ENCODE data around the gene PUS10.
"Not testable (repeated sequence)": the region's sequence is repeated elsewhere in the genome, so short reads cannot be mapped to it uniquely, and the experiment has no call there.

The PUS10 gene

GRCh38 chr2:61017556-61018317 is at the start of gene PUS10, which contains the start of gene PEX13:
Gene PUS10, minus strand, starts transcription at chr2:61018255. Its CDS starts 6,365 bp downstream, at chr2:61011890.
Gene PEX13, plus strand, starts transcription at chr2:61017720. Its CDS starts 40 bp downstream, at chr2:61017760.
- DNase-seq (ENCODE audit: low read depth) = peak; percentile 22

DNA sequence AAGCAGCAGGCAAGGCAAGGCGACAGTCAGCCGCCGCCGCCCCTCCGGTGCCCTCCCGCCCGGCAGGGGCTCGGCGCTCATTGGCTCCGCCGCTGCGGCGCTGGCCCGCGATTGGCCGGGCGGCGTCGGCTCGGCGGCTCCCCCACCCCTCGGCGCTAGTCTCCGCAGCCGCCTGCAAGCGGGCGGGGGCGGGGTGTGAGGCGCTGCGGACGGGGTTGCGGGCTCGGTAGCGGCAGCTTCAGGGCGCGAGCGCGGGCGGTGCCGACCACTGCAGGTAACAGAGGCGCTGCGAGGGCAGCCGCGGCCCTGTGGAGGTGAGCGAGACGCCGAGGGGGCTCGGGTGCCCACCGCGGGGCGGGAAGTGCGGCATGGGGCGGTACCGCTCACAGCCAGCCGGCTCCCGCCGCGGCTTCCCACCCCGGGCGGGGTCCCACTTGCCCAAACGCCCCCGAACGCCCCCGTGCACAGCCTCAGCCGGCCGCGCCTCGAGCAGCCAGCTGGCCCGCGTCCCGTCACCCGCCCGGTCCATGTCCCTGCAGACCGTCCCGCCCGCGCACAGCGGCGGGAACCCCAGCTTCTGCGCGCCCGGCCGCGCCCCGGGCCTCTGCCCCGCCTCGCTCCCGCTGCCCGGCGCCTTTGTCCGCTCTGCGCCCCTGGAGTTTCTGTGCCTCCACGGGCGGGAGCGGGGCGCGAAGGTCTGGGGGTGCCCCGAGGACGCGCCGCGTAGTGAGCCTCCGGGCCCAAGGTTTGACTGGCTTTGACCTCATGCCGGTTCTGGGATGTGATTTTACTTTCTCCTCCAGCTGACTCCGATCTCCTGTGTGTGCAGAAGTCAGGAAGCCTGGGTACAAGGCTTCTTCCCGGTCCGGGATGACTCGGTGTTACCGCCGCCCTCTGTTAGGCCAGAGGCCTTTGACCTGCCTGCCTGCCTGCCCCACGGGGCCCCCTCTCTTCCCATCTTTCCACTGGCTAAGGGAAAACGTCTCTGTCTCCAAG is 48.0 kb upstream of the PUS10 start, which contains the start of gene SANBR:
SANBR (plus strand) TSS at position 158 of the 996 bp plus-strand sequence. CDS start 4,480 bp downstream, outside the sequence.
- DNase-seq (ENCODE audit: low read depth) = peak; percentile 39

DNA sequence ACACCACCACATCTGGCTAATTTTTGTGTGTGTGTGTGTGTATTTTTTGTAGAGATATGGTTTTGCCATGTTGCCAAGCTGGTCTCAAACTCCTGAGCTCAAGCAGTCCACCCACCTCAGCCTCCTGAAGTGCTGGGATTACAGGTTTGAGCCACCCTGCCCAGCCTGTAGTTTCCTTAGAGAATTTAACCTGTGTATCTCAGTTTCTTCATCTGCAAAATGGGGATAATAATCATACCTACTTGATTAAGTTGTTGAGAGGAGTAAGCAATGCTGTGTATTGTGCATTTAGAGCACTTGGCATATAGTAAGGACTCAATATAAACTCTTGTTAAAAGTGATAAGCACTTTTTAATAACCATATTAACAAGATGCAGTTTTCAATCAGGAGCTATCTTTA is 41.3 kb upstream of the PUS10 start:
- no peak for DNase-seq (ENCODE audit: low read depth)

GRCh38 chr2:61057562-61057961 is 39.5 kb upstream of the PUS10 start:
- DNase-seq (ENCODE audit: low read depth) = no peak

- DNase-seq (ENCODE audit: low read depth) = no peak
These were observed 37.5 kb upstream of the PUS10 start for GRCh38 chr2:61055557-61055956.

GRCh38 chr2:61045999-61046398 is 27.9 kb upstream of the PUS10 start:
- no peak for DNase-seq (ENCODE audit: low read depth)

DNA sequence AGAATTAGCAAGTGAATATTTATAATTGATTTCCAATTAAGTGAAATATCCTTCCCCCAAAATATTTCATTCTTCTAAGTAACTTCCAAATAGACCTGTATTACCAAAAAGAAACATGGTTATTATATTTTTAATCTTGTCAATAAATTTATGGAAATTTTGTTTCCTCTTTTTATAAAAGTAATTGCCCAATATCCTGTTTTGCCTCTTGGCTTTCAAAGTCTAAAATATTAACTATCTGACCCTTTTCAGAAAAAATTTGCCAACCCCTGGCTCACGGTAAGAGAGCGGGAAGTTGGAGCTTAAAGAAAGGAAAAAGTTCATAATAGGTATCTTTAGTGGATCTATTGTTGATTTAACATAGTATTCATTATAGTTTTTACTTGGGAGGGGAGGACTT is 27.2 kb upstream of the PUS10 start:
- DNase-seq (ENCODE audit: low read depth) = no peak

DNA sequence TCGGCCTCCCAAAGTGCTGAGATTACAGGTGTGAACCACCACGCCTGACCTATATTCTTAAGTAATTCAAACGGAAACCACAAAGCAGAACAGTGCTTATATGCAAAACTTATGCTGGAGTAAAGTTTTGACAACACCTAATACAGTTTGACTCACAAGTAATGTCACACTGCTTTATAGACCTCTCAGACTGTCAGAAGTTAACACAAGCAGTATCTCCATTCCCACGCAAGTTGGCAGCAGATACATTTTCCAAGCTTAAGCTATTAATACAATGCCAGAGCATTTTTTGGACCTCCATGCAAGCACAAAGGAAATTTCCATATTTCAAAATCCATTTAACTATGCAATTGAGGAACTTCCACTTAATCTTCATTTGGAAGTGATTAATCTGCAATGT is 26.6 kb upstream of the PUS10 start:
- no peak for DNase-seq (ENCODE audit: low read depth)

GRCh38 chr2:61042807-61043206 is 24.8 kb upstream of the PUS10 start:
- no peak for DNase-seq (ENCODE audit: low read depth)

- DNase-seq (ENCODE audit: low read depth) = not testable (repeated sequence)
These were observed 18.6 kb upstream of the PUS10 start for GRCh38 chr2:61036643-61037042.

- not testable (repeated sequence) for DNase-seq (ENCODE audit: low read depth)
These were observed 16.5 kb upstream of the PUS10 start for GRCh38 chr2:61034592-61034991.

- no peak for DNase-seq (ENCODE audit: low read depth)
These were observed 11.5 kb upstream of the PUS10 start for GRCh38 chr2:61029533-61029932.

DNA sequence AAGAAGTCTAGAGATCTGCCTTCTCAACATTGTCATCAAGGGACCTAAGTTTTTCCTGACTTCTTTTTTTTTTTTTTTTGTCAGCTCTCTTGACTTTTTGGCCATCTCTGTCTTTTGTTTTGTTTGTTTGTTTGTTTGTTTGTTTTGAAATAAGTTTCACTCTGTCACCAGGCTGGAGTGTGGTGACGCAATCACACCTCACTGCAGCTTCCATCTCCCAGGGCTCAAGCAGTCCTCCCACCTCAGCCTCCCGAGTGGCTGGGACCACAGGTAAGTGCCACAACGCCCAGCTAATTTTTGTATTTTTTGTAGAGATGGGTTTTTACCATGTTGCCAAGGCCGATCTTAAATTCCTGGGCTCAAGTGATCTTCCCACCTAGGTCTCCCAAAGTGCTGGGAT is 5.6 kb upstream of the PUS10 start:
- no peak for DNase-seq (ENCODE audit: low read depth)

DNA sequence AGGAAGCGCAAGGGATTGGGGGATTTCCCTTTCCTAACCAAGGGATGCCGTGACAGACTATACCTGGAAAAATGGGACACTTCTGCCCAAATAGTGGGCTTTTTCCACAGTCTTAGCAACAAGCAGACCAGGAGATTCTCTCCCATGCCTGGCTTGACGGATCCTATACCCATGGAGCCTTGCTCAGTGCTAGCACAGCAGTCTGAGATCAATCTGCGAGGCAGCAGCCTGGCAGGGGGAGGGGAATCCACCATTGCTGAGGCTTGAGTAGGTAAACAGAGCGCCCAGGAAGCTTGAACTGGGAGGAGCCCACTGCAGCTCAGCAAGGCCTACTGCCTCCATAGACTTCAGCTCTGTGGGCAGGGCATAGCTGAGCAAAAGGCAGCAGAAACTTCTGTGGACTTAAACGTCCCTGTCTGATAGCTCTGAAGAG is 3.2 kb upstream of the PUS10 start:
- no peak for DNase-seq (ENCODE audit: low read depth)

DNA sequence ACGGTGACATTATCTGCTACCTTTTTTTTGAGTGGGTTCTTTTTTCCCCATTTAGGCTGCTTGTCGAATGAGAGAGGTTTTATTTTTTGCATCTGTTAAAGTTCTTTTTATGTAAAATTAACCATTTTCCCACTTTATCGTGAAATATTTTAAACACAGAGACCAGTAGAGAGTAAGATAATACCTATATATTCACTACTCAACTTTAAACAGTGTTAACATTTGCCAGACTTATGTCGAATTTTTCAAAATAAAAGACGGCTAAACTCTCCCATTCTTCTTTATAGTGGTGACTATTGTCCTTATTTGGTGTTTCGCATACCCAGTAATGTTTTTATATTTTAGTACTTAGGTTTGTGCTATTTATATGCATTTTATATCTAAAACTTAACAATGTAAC is 743 bp upstream of the PUS10 start:
- DNase-seq (ENCODE audit: low read depth) = no peak

DNA sequence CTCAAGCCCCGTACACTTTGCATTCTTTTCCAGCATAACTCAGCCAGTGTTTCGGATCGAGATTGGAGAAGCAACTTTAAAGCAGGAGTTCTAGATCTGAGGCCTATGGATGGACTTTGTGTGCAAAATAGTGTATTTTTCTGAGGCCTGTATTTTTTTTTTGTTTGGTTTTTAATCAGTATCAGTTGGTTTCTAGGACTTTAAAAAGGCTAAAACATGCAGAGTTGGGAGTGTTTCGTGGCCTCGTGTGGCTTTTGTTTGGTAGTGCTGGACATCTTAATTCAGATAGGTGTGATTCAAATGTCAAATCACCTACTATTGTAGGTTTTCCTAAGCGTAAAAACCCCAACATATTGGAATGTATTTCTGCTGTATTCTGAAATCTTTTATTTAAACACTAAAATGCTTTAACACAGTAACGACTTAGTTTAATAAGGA is 282 bp upstream of the PUS10 start:
- DNase-seq (ENCODE audit: low read depth) = no peak

DNA sequence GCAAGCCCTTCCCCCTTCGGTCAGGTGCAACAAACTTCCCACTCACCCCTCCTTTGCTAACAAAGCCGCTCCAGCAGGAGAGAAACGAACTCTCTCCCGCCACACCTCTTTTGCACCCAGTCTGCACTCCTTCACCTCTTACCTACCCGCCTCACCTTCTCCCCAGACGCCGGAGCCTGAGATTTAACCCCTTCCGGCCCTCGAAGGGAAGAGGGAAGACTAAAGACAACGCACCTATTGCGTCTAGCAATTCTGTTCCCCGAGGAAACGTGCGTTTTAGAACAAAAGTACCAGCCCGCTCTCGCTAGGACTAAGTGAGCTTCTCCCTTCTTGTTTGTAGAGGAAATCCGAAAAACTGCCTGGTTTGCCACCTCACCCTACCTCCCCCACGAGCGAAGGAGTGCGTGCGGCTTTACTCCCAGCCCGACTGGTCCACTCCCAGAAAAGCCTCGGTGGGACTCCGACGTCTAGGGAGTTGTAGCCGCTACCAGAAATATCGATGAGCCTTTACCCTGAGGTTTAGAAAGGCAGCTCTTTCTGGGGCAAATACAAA is 976 bp downstream of the PUS10 start:
- peak; percentile 24 for DNase-seq (ENCODE audit: low read depth)

GRCh38 chr2:61016392-61017002 is 1.6 kb downstream of the PUS10 start:
- no peak for DNase-seq (ENCODE audit: low read depth)

- DNase-seq (ENCODE audit: low read depth) = no peak
These were observed 2.1 kb downstream of the PUS10 start for GRCh38 chr2:61015976-61016375.

DNA sequence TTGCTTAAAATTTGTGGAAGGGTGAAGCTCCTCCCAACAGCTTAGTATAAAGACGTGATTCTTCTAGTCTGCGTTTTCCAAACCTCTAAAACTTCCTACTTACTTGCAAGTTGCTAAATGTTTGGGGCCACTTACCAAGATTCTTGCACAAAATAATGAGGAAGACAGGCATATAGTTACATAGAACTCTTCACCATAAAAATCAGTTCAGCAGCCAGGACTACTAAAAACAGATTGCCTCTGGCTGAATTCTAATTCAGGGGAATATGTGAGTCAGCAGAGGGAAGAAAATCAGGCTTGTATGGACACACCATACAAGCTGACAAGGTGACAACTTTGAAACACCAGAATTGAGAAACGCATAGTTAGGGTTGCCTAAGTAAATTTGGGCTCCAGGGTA is 3.3 kb downstream of the PUS10 start:
- DNase-seq (ENCODE audit: low read depth) = no peak

DNA sequence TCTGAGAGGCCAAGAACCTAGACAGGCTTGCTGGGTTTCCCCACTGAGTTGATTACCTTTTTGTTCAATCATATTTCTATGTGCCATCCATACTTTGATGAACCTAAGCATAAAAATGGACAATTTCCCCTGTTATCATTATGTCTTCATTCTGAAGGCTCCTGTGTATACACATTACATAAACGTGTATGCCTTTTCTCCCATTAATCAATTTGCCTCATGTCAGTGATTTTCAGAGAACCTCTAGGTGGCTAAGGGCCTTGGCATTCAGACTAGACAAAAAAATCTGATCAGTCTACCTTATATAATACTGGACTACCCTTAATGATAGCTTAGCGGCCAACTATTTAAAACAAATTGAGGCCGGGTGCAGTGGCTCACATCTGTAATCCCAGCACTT is 4.7 kb downstream of the PUS10 start:
- no peak for DNase-seq (ENCODE audit: low read depth)

- DNase-seq (ENCODE audit: low read depth) = not testable (repeated sequence)
These were observed 5.8 kb downstream of the PUS10 start for GRCh38 chr2:61012303-61012702.

Data from fibroblast of the conjunctiva (primary cell).